H9 (cell line): Measurements from ENCODE around the gene TST. TPM values are rescaled to one million over a fixed set of nuclear protein-coding genes. Genes with fewer than 3 reads are reported as not detected.
A peak's percentile ranks its signal among the peaks of the same experiment; 100 is the strongest.

Source experiments
- DNase-seq: peaks from one replicate; pipeline ENCODE4 v3.0.0-alpha.2; 2017
- H2AFZ ChIP-seq: one replicate; pipeline ENCODE4 v1.6.1; 2013; ENCODE audit warnings: mild to moderate bottlenecking, low read length, control low read depth, moderate library complexity
- H2AK5ac ChIP-seq: 2 replicates; pipeline ENCODE4 v1.6.1; 2013; ENCODE audit warnings: low read length, control low read depth, mixed read lengths; ENCODE audit not compliant: insufficient read length
- H2BK120ac ChIP-seq: one replicate; pipeline ENCODE4 v1.6.1; 2013; ENCODE audit warnings: low read depth, mild to moderate bottlenecking, low read length, control low read depth, inconsistent platforms; ENCODE audit not compliant: poor library complexity, severe bottlenecking
- H2BK12ac ChIP-seq: 2 replicates; pipeline ENCODE4 v1.6.1; 2013; ENCODE audit warnings: low read length, control low read depth, mixed read lengths, low read depth; ENCODE audit not compliant: insufficient read length
- H2BK15ac ChIP-seq: 2 replicates; pipeline ENCODE4 v1.6.1; 2013; ENCODE audit warnings: low read depth, low read length, control low read depth
- H2BK20ac ChIP-seq: one replicate; pipeline ENCODE4 v1.6.1; 2013; ENCODE audit warnings: low read depth, mild to moderate bottlenecking, low read length, control low read depth, inconsistent platforms; ENCODE audit not compliant: poor library complexity, severe bottlenecking
- H2BK5ac ChIP-seq: 2 replicates; pipeline ENCODE4 v1.6.1; 2013; ENCODE audit warnings: low read length, control low read depth, mixed read lengths; ENCODE audit not compliant: insufficient read length
- H3K14ac ChIP-seq: 2 replicates; pipeline ENCODE4 v1.6.1; 2013; ENCODE audit warnings: low read length, control low read depth; ENCODE audit not compliant: insufficient read depth
- H3K18ac ChIP-seq: 2 replicates; pipeline ENCODE4 v1.6.1; 2013; ENCODE audit warnings: low read depth, mild to moderate bottlenecking, mixed read lengths, low read length, control low read depth; ENCODE audit not compliant: insufficient read length
- H3K23ac ChIP-seq: 2 replicates; pipeline ENCODE4 v1.6.1; 2013; ENCODE audit warnings: low read length, control low read depth, mixed read lengths, low read depth; ENCODE audit not compliant: insufficient read length
- H3K23me2 ChIP-seq: 2 replicates; pipeline ENCODE4 v1.6.1; 2013; ENCODE audit warnings: low read depth, mild to moderate bottlenecking, mixed read lengths, low read length, control low read depth; ENCODE audit not compliant: insufficient read length, poor library complexity, severe bottlenecking
- H3K27ac ChIP-seq: 2 replicates; pipeline ENCODE4 v1.5.1; 2013; ENCODE audit warnings: low read length, control low read depth, mixed read lengths, low read depth; ENCODE audit not compliant: insufficient read length
- H3K27me3 ChIP-seq: 2 replicates; pipeline ENCODE4 v1.6.1; 2013; ENCODE audit warnings: low read length, control low read depth, inconsistent platforms; ENCODE audit not compliant: insufficient read depth
- H3K4ac ChIP-seq: 2 replicates; pipeline ENCODE4 v1.6.1; 2013; ENCODE audit warnings: low read depth, mild to moderate bottlenecking, control low read depth, inconsistent platforms, low read length, moderate library complexity
- H3K4me1 ChIP-seq: 2 replicates; pipeline ENCODE4 v1.6.1; 2013; ENCODE audit warnings: low read length, control low read depth, inconsistent platforms; ENCODE audit not compliant: insufficient read depth
- H3K4me2 ChIP-seq: 2 replicates; pipeline ENCODE4 v1.6.1; 2013; ENCODE audit warnings: low read length, control low read depth, mixed read lengths; ENCODE audit not compliant: insufficient read length, insufficient read depth
- H3K56ac ChIP-seq: 2 replicates; pipeline ENCODE4 v1.6.1; 2013; ENCODE audit warnings: low read depth, mild to moderate bottlenecking, mixed read lengths, low read length, control low read depth; ENCODE audit not compliant: insufficient read length
- H3K79me1 ChIP-seq: 2 replicates; pipeline ENCODE4 v1.6.1; 2013; ENCODE audit warnings: low read depth, mild to moderate bottlenecking, moderate library complexity, low read length, control low read depth, inconsistent platforms; ENCODE audit not compliant: insufficient read depth, poor library complexity, severe bottlenecking
- H3K79me2 ChIP-seq: 2 replicates; pipeline ENCODE4 v1.6.1; 2013; ENCODE audit warnings: low read length, control low read depth, inconsistent platforms; ENCODE audit not compliant: insufficient read depth
- H3K9ac ChIP-seq: 2 replicates; pipeline ENCODE4 v1.6.1; 2013; ENCODE audit warnings: low read length, control low read depth, mixed read lengths; ENCODE audit not compliant: insufficient read length; ENCODE audit errors: extremely low read depth
- H3K9me3 ChIP-seq: one replicate; pipeline ENCODE4 v1.6.1; 2013; ENCODE audit warnings: low read depth, low read length, inconsistent platforms; ENCODE audit not compliant: control insufficient read depth
- H3T11ph ChIP-seq: one replicate; pipeline ENCODE4 v1.6.1; 2013; ENCODE audit warnings: mild to moderate bottlenecking, low read length, control low read depth, inconsistent platforms
- H4K20me1 ChIP-seq: one replicate; pipeline ENCODE4 v1.6.1; 2013; ENCODE audit not compliant: control insufficient read depth, insufficient read length, insufficient read depth
- H4K5ac ChIP-seq: 2 replicates; pipeline ENCODE4 v1.6.1; 2013; ENCODE audit warnings: low read depth, mild to moderate bottlenecking, mixed read lengths, low read length, control low read depth; ENCODE audit not compliant: insufficient read length
- H4K8ac ChIP-seq: replicated peaks from 2 replicates; pipeline ENCODE4 v1.6.1; 2013; ENCODE audit warnings: low read length, control low read depth, mixed read lengths, low read depth; ENCODE audit not compliant: insufficient read length
- H4K91ac ChIP-seq: 2 replicates; pipeline ENCODE4 v1.6.1; 2013; ENCODE audit warnings: low read depth, mild to moderate bottlenecking, moderate library complexity, mixed read lengths, low read length, control low read depth; ENCODE audit not compliant: insufficient read length
- H3K27ac Mint-ChIP-seq, 3 experiments: 2 replicates in 2 of 3; 3 replicates in 1 of 3; pipeline ENCODE4 v1.8.0; 2020 to 2021; ENCODE audit warnings: mixed read lengths in 3 of 3, mild to moderate bottlenecking in 1 of 3, moderate library complexity in 1 of 3
- H3K27me3 Mint-ChIP-seq: 2 replicates; pipeline ENCODE4 v1.8.0; 2021; ENCODE audit warnings: low read depth, mild to moderate bottlenecking, moderate library complexity, mixed read lengths
- H3K36me3 Mint-ChIP-seq, 3 experiments: 2 replicates in 2 of 3; 3 replicates in 1 of 3; pipeline ENCODE4 v1.8.0; 2020 to 2021; ENCODE audit warnings: low read depth in 3 of 3, mixed read lengths in 3 of 3; ENCODE audit not compliant: insufficient read depth in 1 of 3
- H3K4me1 Mint-ChIP-seq, 2 experiments: 2 replicates each; pipeline ENCODE4 v1.8.0; 2020; ENCODE audit warnings: mixed read lengths in 2 of 2
- H3K4me3 Mint-ChIP-seq, 2 experiments: 2 replicates in 1 of 2; 3 replicates in 1 of 2; pipeline ENCODE4 v1.8.0; 2020 to 2021; ENCODE audit warnings: mild to moderate bottlenecking in 2 of 2, mixed read lengths in 2 of 2, moderate library complexity in 1 of 2
- H3K9me3 Mint-ChIP-seq, 2 experiments: 2 replicates in 1 of 2; 3 replicates in 1 of 2; pipeline ENCODE4 v1.8.0; 2020; ENCODE audit warnings: mild to moderate bottlenecking in 2 of 2, mixed read lengths in 2 of 2, moderate library complexity in 1 of 2
- CTCF ChIP-seq: fragments of 200-600 bp; sonication (generic); conservative IDR thresholded peaks from 3 replicates; pipeline ENCODE4 v1.8.0; 2021; ENCODE audit warnings: antibody characterized with exemption, mild to moderate bottlenecking
- WGBS: extraction: QIAGEN DNeasy Blood & Tissue Kit; methylation state at CpG from one replicate; pipeline ENCODE4 v1.1.7; 2013; ENCODE audit warnings: missing lambda C conversion rate, low lambda C conversion rate, mixed read lengths; ENCODE audit not compliant: insufficient read length; ENCODE audit errors: extremely low coverage; 5-methylcytosine and 5-hydroxymethylcytosine counted together
- total RNA-seq: library from RNA; stranded (reverse); gene quantifications from 2 replicates; pipeline ENCODE4 v1.2.1, GENCODE V29; 2021

The TST gene
- total RNA-seq, 1 experiment from 2014 or later = 31.9 TPM

- Histone ChIP-seq H3K4me1 (peaks cover 6% of the 10 kb centered on the region; the same call in 1 of the 2 replicates), H2BK12ac (no peak overlapping the region), H3K9ac (no peak overlapping the region), H4K8ac (no peak overlapping the region), H2BK120ac (no peak overlapping the region), H4K91ac (no peak overlapping the region), H2BK15ac (no peak overlapping the region), H3K9me3 (no peaks in the 10 kb centered on the region), H3K23ac (no peak overlapping the region), H3K79me2 (peaks cover 2% of the 10 kb centered on the region; the same call in 1 of the 2 replicates), H3K56ac (no peak overlapping the region), H2BK5ac (no peak overlapping the region), H3K27ac (no peak overlapping the region), H3K23me2 (no peaks in the 10 kb centered on the region), H3T11ph (no peak overlapping the region), H3K4me2 (no peak overlapping the region), H2AK5ac (no peak overlapping the region), H4K20me1 (peaks cover 2% of the 10 kb centered on the region), H2AFZ (no peak overlapping the region), H4K5ac (no peak overlapping the region), H3K4ac (no peak overlapping the region), H3K27me3 (no peaks in the 10 kb centered on the region), H3K18ac (no peak overlapping the region), H3K14ac (no peak overlapping the region), H2BK20ac (no peak overlapping the region), H3K79me1 (no peaks in the 10 kb centered on the region)
- Mint-ChIP-seq H3K36me3 (peaks cover 5 to 14% (median 13%) of the 10 kb centered on the region in 3 experiments; a peak in 6 of 7 replicates), H3K27ac (peak overlapping the region in 1 of 3 experiments; percentile 19; a peak in 1 of 7 replicates), H3K9me3 (no peaks in the 10 kb centered on the region), H3K4me3 (no peak overlapping the region), H3K27me3 (peaks cover 20% of the 10 kb centered on the region), H3K4me1 (peaks cover 12 to 13% of the 10 kb centered on the region in 2 experiments)
- no CpG with 5 or more reads among the region's 10 CpGs for WGBS
- DNase-seq = no peak
- no peak for TF ChIP-seq CTCF
Measured at GRCh38 chr22:37012956-37013355, 6.3 kb downstream of the TST start.
